K562 (cell line): ENCODE data around the gene SAXO1. TPM values are rescaled to one million over a fixed set of nuclear protein-coding genes. Genes with fewer than 3 reads are reported as not detected.

Source experiments
- ATAC-seq: fragments of 200-7000 bp; cut with Tn5 transposase; 3 replicates; pipeline ENCODE4 v1.9.1; 2020; ENCODE audit warnings: moderate library complexity
- BruUV-seq: library from RNA; stranded (reverse); fragments of 400-500 nt; replicated peaks from 2 replicates; lab custom pipeline; 2021; lab: Mats Ljungman, UMichigan
- CTCF ChIA-PET: fragments of 300-600 bp; formaldehyde crosslinking; extraction: SDS; loops from one replicate; lab custom pipeline; 2021; ENCODE audit warnings: low intra/inter-chr PET ratio; lab: Yijun Ruan, JAX
- POLR2A ChIA-PET: fragments of 300-600, 350-650 bp; sonication (Branson Sonifier 250); formaldehyde crosslinking; extraction: SDS; loops from one replicate; lab custom pipeline; 2021; ENCODE audit warnings: antibody characterized with exemption, inconsistent platforms; lab: Yijun Ruan, JAX
- DNase-seq, 4 experiments: peaks; one replicate each; pipeline versions ENCODE4 v3.0.0 to v3.0.0-alpha.2; 2011 to 2018; ENCODE audit warnings: low spot score in 3 of 4, mixed read lengths in 3 of 4; ENCODE audit errors: extremely low read depth in 1 of 4
- FAIRE-seq: peaks from 2 replicates; lab custom pipeline; 2011; peaks lifted over from hg19 to GRCh38; lab: Jason Lieb, UNC
- H2AFZ ChIP-seq: 2 replicates; pipeline ENCODE4 v1.6.0; 2011; ENCODE audit warnings: low read depth, low read length, control low read depth, inconsistent platforms
- H3K27ac ChIP-seq: fragments of 200-600 bp; 3 replicates; pipeline ENCODE4 v1.8.0; 2011; ENCODE audit warnings: low read depth, mild to moderate bottlenecking, control low read depth, inconsistent platforms, low read length, moderate library complexity, mixed read lengths; ENCODE audit errors: extremely low read depth
- H3K27me3 ChIP-seq, 2 experiments: fragments of 300-600 bp in 1 of 2; 2 replicates in 1 of 2; 3 replicates in 1 of 2; pipeline versions ENCODE4 v1.6.0 to v1.8.0; 2011; ENCODE audit warnings: inconsistent platforms in 2 of 2, low read length in 2 of 2, mild to moderate bottlenecking in 1 of 2, mixed read lengths in 1 of 2, moderate library complexity in 1 of 2; ENCODE audit not compliant: control insufficient read depth in 2 of 2, insufficient read depth in 2 of 2
- H3K36me3 ChIP-seq: fragments of 300-600 bp; 3 replicates; pipeline ENCODE4 v1.8.0; 2011; ENCODE audit warnings: mild to moderate bottlenecking, low read length, inconsistent platforms; ENCODE audit not compliant: control insufficient read depth, insufficient read depth
- H3K4me1 ChIP-seq, 2 experiments: fragments of 200-600 bp in 1 of 2; replicated peaks in 1 of 2; 2 replicates in 1 of 2; 3 replicates in 1 of 2; pipeline versions ENCODE4 v1.5.1 to v1.8.0; 2011; ENCODE audit warnings: inconsistent platforms in 2 of 2, low read length in 2 of 2, mild to moderate bottlenecking in 1 of 2, mixed read lengths in 1 of 2, moderate library complexity in 1 of 2; ENCODE audit not compliant: control insufficient read depth in 2 of 2, insufficient read depth in 2 of 2
- H3K4me2 ChIP-seq: 2 replicates; pipeline ENCODE4 v1.6.1; 2011; ENCODE audit warnings: low read length, control low read depth, inconsistent platforms, mixed read lengths; ENCODE audit not compliant: insufficient read depth
- H3K4me3 ChIP-seq: fragments of 200-600 bp; sonication (generic), shearing (Covaris generic); 2 replicates; pipeline ENCODE4 v1.5.1; 2016; ENCODE audit warnings: control low read depth, inconsistent platforms
- H3K79me2 ChIP-seq: fragments of 200-600 bp; 3 replicates; pipeline ENCODE4 v1.8.0; 2011; ENCODE audit warnings: low read length, inconsistent platforms; ENCODE audit not compliant: control insufficient read depth, insufficient read depth
- H3K9ac ChIP-seq, 2 experiments: 2 replicates each; pipeline versions ENCODE4 v1.6.0 to v1.6.1; 2011; ENCODE audit warnings: low read depth in 2 of 2, low read length in 2 of 2, control low read depth in 1 of 2, inconsistent platforms in 1 of 2, mild to moderate bottlenecking in 1 of 2, mixed read lengths in 1 of 2; ENCODE audit not compliant: insufficient read depth in 1 of 2
- H3K9me1 ChIP-seq: one replicate; pipeline ENCODE4 v1.6.0; 2011; ENCODE audit warnings: inconsistent platforms, mild to moderate bottlenecking, low read length, moderate library complexity; ENCODE audit not compliant: control insufficient read depth, insufficient read depth
- H3K9me3 ChIP-seq: replicated peaks from 2 replicates; pipeline ENCODE4 v1.5.1; 2011; ENCODE audit warnings: low read depth, low read length, inconsistent platforms; ENCODE audit not compliant: control insufficient read depth, insufficient read depth
- H4K20me1 ChIP-seq: replicated peaks from 2 replicates; pipeline ENCODE4 v1.6.1; 2011; ENCODE audit warnings: low read length, inconsistent platforms, mixed read lengths; ENCODE audit not compliant: control insufficient read depth, insufficient read depth
- ATF1 ChIP-seq, 2 experiments: fragments of 450-650 bp in 1 of 2; IDR thresholded peaks; 2 replicates each; pipeline ENCODE4 v1.6.1; 2016; ENCODE audit warnings: missing compliant biosample characterization in 1 of 2, missing genetic modification characterization in 1 of 2
- CCAR2 ChIP-seq: fragments of 200-400 bp; formaldehyde crosslinking; IDR thresholded peaks from 2 replicates; pipeline ENCODE4 v1.6.1; 2017; ENCODE audit warnings: mild to moderate bottlenecking, low read depth, low read length
- MAFF ChIP-seq: IDR thresholded peaks from 2 replicates; pipeline ENCODE4 v1.6.1; 2012; ENCODE audit warnings: low read length, improper control_type of control experiment
- RFX7 ChIP-seq: fragments of 250-450 bp; sonication (Bioruptor Pico); IDR thresholded peaks from 2 replicates; pipeline ENCODE4 v1.5.1; 2021; ENCODE audit warnings: mild to moderate bottlenecking
- SNIP1 ChIP-seq: fragments of 450-650 bp; IDR thresholded peaks from 2 replicates; pipeline ENCODE4 v1.7.1; 2017; ENCODE audit warnings: low read depth, mild to moderate bottlenecking
- TCF7 ChIP-seq: sonication (generic); IDR thresholded peaks from 2 replicates; pipeline ENCODE4 v1.6.1; 2016; ENCODE audit warnings: antibody characterized with exemption, borderline replicate concordance
- ZHX1 ChIP-seq: fragments of 150-350 bp; conservative IDR thresholded peaks from 2 replicates; pipeline ENCODE4 v1.6.1; 2014; ENCODE audit warnings: low read length
- ZNF584 ChIP-seq: fragments of 200-800 bp; sonication (Bioruptor generic); IDR thresholded peaks from 2 replicates; pipeline ENCODE4 v1.6.1; 2016; ENCODE audit warnings: low read depth, mild to moderate bottlenecking, missing genetic modification characterization, missing compliant biosample characterization
- WGBS: fragments of 100-300 bp; shearing (Covaris generic); methylation state at CpG from one replicate; pipeline ENCODE4 v1.1.6; 2016; ENCODE audit warnings: low coverage, mixed read lengths; ENCODE audit not compliant: insufficient coverage; ENCODE audit errors: missing lambda C conversion rate; 5-methylcytosine and 5-hydroxymethylcytosine counted together
- in situ Hi-C: fragments of 300-500 bp; cut with MboI; formaldehyde crosslinking; loops from 4 replicates; pipeline ENCODE4 v1.15.0; 2018; ENCODE audit warnings: inconsistent platforms, mixed read lengths
- intact Hi-C: fragments of 100-400 bp; cut with micrococcal nuclease; formaldehyde crosslinking; loops from 2 replicates; pipeline ENCODE4 v1.14.2; 2022
- polyA plus RNA-seq, 8 experiments: library from polyadenylated mRNA; depleted of rRNA in 4 of 8; stranded (reverse) in 5 of 8; unstranded in 3 of 8; fragments of >200 nt; fragmentation: Nextera tagmentation in 2 of 8; fragmentation: Illumina TruSeq in 1 of 8; extraction: Ambion mirVana in 2 of 8; extraction: Trizol in 1 of 8; gene quantifications; 2 replicates each; pipeline versions ENCODE4 v1.2.1 to v1.2.3, GENCODE V29; 2011 to 2014; ENCODE audit warnings: inconsistent platforms in 1 of 8, missing spikeins in 1 of 8
- total RNA-seq, 7 experiments: library from RNA; depleted of rRNA in 6 of 7; stranded (reverse); fragments of >200 nt in 6 of 7; fragmentation: Illumina TruSeq in 2 of 7; extraction: Trizol in 2 of 7; gene quantifications; 2 replicates each; pipeline versions ENCODE4 v1.2.1 to v1.2.3, GENCODE V29; 2011 to 2021; ENCODE audit warnings: low replicate concordance in 1 of 7

The SAXO1 gene
- total and polyA plus RNA-seq, 9 of the 15 experiments (the other 6 are each of a cell fraction or from before 2014, with no cell fraction given), result 0.04 TPM; not detected in 8

GRCh38 chr9:18979367-18979766, 53.6 kb downstream of the SAXO1 start:
- intact Hi-C loops, result no loop called here
- no peak for ATAC-seq
- H3K27me3 ChIP-seq, result no peaks in the 10 kb centered on the region

More at GRCh38 chr9:18979367-18979766, 53.6 kb downstream of the SAXO1 start:
- Histone ChIP-seq H3K4me1 (no peaks in the 10 kb centered on the region), H3K4me2 (no peak overlapping the region), H3K9me3 (no peaks in the 10 kb centered on the region), H3K27ac (no peak overlapping the region), H3K79me2 (no peaks in the 10 kb centered on the region), H3K9me1 (no peaks in the 10 kb centered on the region), H4K20me1 (no peaks in the 10 kb centered on the region), H3K36me3 (no peaks in the 10 kb centered on the region), H3K4me3 (no peak overlapping the region), H2AFZ (no peak overlapping the region), H3K9ac (no peak overlapping the region)
- TF ChIP-seq MAFF (no peak), ZHX1 (no peak), ATF1 (CRISPR knock-in tag; IDR thresholded peaks at IDR 0.05) (no peak), ATF1 (tag; IDR thresholded peaks at IDR 0.05) (no peak), ZNF584 (CRISPR knock-in tag) (no peak), CCAR2 (no peak), TCF7 (no peak), RFX7 (CRISPR knock-in tag) (no peak), SNIP1 (no peak)
- no TSS peak for BruUV-seq
- in situ Hi-C loops, result no loop called here
- WGBS, result 0% methylated on average over 2 of the region's 2 CpGs
- FAIRE-seq (no peak), DNase-seq (no peak)
- POLR2A ChIA-PET, result no interaction called here
- CTCF ChIA-PET, result no interaction called here
